Lung (tissue), 12 donors: Measurements from ENCODE around the gene NHSL1. TPM values are rescaled to one million over a fixed set of nuclear protein-coding genes. Genes with fewer than 3 reads are reported as not detected.

Experiments used
- ATAC-seq: fragments of 200-7000 bp; cut with Tn5 transposase; one replicate; pipeline ENCODE4 v1.9.1; 2020; ENCODE audit warnings: moderate number of reproducible peaks; ENCODE audit not compliant: insufficient read depth, low FRiP score
- DNase-seq, 3 donors: peaks; one replicate each; pipeline ENCODE4 v3.0.0-alpha.2; 2013 to 2017
- H3K27ac ChIP-seq, 2 donors: one replicate each; pipeline ENCODE4 v1.5.1; 2013; ENCODE audit warnings: mild to moderate bottlenecking in 2 of 2, moderate library complexity in 2 of 2, control low read depth in 1 of 2, inconsistent platforms in 1 of 2, low read depth in 1 of 2, low read length in 1 of 2
- H3K27me3 ChIP-seq, 3 donors: one replicate each; pipeline ENCODE4 v1.5.1; 2013; ENCODE audit warnings: low read length in 2 of 3; ENCODE audit not compliant: control insufficient read depth in 3 of 3, insufficient read depth in 3 of 3
- H3K36me3 ChIP-seq, 4 donors: one replicate each; pipeline ENCODE4 v1.5.1; 2013; ENCODE audit warnings: low read length in 4 of 4, mild to moderate bottlenecking in 1 of 4, moderate library complexity in 1 of 4; ENCODE audit not compliant: control insufficient read depth in 4 of 4, insufficient read depth in 4 of 4
- H3K4me1 ChIP-seq, 5 donors: one replicate each; pipeline ENCODE4 v1.5.1; 2013; ENCODE audit warnings: low read length in 5 of 5, mild to moderate bottlenecking in 2 of 5, moderate library complexity in 1 of 5; ENCODE audit not compliant: control insufficient read depth in 5 of 5, insufficient read depth in 5 of 5
- H3K4me3 ChIP-seq: one replicate; pipeline ENCODE4 v1.5.1; 2013; ENCODE audit warnings: mild to moderate bottlenecking, control low read depth, moderate library complexity
- H3K9ac ChIP-seq, 2 donors: one replicate each; pipeline ENCODE4 v1.5.1; 2013; ENCODE audit warnings: low read length in 2 of 2, control low read depth in 1 of 2; ENCODE audit not compliant: insufficient read depth in 1 of 2
- H3K9me3 ChIP-seq, 4 donors: one replicate each; pipeline ENCODE4 v1.5.1; 2013; ENCODE audit warnings: low read length in 3 of 4, mild to moderate bottlenecking in 1 of 4, moderate library complexity in 1 of 4; ENCODE audit not compliant: control insufficient read depth in 4 of 4, insufficient read depth in 3 of 4
- WGBS, 2 donors: extraction: QIAGEN DNeasy Blood & Tissue Kit; methylation state at CpG; one replicate each; pipeline ENCODE4 v1.1.7; 2013; 5-methylcytosine and 5-hydroxymethylcytosine counted together
- polyA plus RNA-seq, 2 donors: library from polyadenylated mRNA; stranded (reverse); fragments of 200-250 nt; gene quantifications; one replicate each; pipeline ENCODE4 v1.2.1, GENCODE V29; 2013
- total RNA-seq, 2 donors: library from RNA; depleted of rRNA in 1 of 2; stranded (reverse); fragments of >200 nt in 1 of 2; gene quantifications; one replicate each; pipeline ENCODE4 v1.2.1, GENCODE V29; 2014 to 2021
- TF ChIP-seq, protein P1 (sequence below): IDR thresholded peaks from 2 replicates; pipeline ENCODE4 v1.5.1; 2012; ENCODE audit warnings: mild to moderate bottlenecking; ENCODE audit errors: control extremely low read depth, extremely low read depth
- donor health status: control.
- donor health status: control.
- donor health status: Bipolar disorder and iron deficiency.
- donor health status: healthy.
- donor health status: DM: yes; HTN: yes; CAD: no.

Gene NHSL1
- total and polyA plus RNA-seq, 4 donors, result 5.2 to 53.7 (median 30.4) TPM

GRCh38 chr6:138510093-138510492 is 10.8 kb upstream of the NHSL1 start:
- 68 to 79% methylated on average over 3 of the region's 3 CpGs for WGBS, 2 donors
- Histone ChIP-seq H3K9ac (no peak overlapping the region), H3K4me3 (no peak overlapping the region), H3K27me3 (no peaks in the 10 kb centered on the region), H3K27ac (no peak overlapping the region), H3K4me1 (peaks cover 0 to 7% (median 0%) of the 10 kb centered on the region in 5 donors), H3K9me3 (no peaks in the 10 kb centered on the region), H3K36me3 (peaks cover 0 to 2% (median 0%) of the 10 kb centered on the region in 4 donors)
- TF ChIP-seq, protein P1, sequence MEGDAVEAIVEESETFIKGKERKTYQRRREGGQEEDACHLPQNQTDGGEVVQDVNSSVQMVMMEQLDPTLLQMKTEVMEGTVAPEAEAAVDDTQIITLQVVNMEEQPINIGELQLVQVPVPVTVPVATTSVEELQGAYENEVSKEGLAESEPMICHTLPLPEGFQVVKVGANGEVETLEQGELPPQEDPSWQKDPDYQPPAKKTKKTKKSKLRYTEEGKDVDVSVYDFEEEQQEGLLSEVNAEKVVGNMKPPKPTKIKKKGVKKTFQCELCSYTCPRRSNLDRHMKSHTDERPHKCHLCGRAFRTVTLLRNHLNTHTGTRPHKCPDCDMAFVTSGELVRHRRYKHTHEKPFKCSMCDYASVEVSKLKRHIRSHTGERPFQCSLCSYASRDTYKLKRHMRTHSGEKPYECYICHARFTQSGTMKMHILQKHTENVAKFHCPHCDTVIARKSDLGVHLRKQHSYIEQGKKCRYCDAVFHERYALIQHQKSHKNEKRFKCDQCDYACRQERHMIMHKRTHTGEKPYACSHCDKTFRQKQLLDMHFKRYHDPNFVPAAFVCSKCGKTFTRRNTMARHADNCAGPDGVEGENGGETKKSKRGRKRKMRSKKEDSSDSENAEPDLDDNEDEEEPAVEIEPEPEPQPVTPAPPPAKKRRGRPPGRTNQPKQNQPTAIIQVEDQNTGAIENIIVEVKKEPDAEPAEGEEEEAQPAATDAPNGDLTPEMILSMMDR, result no peak
- DNase-seq (no peak), ATAC-seq (no peak)

DNA sequence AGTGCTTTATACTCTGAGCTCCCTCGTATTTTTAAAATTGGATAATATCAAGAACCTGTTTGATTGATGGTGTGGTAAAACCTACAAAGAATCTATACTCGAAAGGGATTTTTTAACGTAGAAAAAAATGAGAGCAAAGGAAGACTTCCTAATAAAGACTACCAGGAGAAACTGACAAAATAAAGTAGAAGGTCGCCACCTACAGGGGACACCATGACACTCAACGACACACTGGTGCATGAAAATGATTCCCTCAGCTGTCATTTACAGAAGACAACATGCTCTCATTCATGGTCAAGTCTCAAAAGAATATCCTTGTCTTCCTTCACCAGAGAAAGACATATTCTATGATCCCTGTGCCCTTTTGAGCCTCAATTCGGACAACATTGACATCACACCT is 10.1 kb upstream of the NHSL1 start:
- DNase-seq, result peak in 2 of 3 donors; percentile 33 to 42
- H3K4me1 ChIP-seq, result peaks cover 0 to 7% (median 2%) of the 10 kb centered on the region in 5 donors
- H3K9ac ChIP-seq, result peak overlapping the region in 1 of 2 donors; percentile 39
- H3K9me3 ChIP-seq, result no peaks in the 10 kb centered on the region
- no peaks in the 10 kb centered on the region for H3K27me3 ChIP-seq
- no peak overlapping the region for H3K27ac ChIP-seq
- TF ChIP-seq, protein P1, result peak; percentile 21
- H3K36me3 ChIP-seq, result peaks cover 0 to 2% (median 0%) of the 10 kb centered on the region in 4 donors
- WGBS, 2 donors, result 26 to 29% methylated on average over 6 of the region's 6 CpGs
- H3K4me3 ChIP-seq, result no peak overlapping the region
- no peak for ATAC-seq

DNA sequence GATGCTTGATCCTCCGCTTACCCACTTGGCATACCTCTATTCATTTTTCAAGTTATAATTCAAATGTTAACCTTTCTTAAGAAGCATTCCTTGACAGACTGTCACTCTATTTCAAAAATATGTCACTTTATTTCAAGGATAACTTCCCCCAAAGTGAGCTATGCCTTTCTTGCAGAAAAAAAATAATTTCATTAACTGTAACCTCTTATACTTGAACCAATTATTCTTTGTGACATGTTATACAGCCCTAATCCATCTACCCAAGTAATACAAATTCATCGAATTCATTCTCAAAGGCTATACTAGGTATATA is 9.3 kb upstream of the NHSL1 start:
- DNase-seq, result no peak
- no peaks in the 10 kb centered on the region for H3K27me3 ChIP-seq
- H3K9ac ChIP-seq, result no peak overlapping the region
- ATAC-seq, result no peak
- WGBS, 2 donors, result 87 to 89% methylated on average over 2 of the region's 2 CpGs
- H3K9me3 ChIP-seq, result no peaks in the 10 kb centered on the region
- H3K4me3 ChIP-seq, result no peak overlapping the region
- no peak overlapping the region for H3K27ac ChIP-seq
- H3K36me3 ChIP-seq, result peaks cover 0 to 2% (median 0%) of the 10 kb centered on the region in 4 donors
- H3K4me1 ChIP-seq, result peaks cover 0 to 7% (median 2%) of the 10 kb centered on the region in 5 donors
- TF ChIP-seq, protein P1, result no peak
